Nephron progenitor cell (in vitro differentiated cells): Measurements from ENCODE around the gene PARD3B.

Experiments used
- DNase-seq: peaks from one replicate; pipeline ENCODE4 v3.0.0; 2021
- H3K27ac Mint-ChIP-seq: 2 replicates; pipeline ENCODE4 v1.8.0; 2021; ENCODE audit warnings: mild to moderate bottlenecking, moderate library complexity, mixed read lengths
- H3K27me3 Mint-ChIP-seq: 2 replicates; pipeline ENCODE4 v1.8.0; 2021; ENCODE audit warnings: mild to moderate bottlenecking, low read depth, mixed read lengths; ENCODE audit not compliant: poor library complexity
- H3K36me3 Mint-ChIP-seq: 2 replicates; pipeline ENCODE4 v1.8.0; 2021; ENCODE audit warnings: low read depth, mixed read lengths
- H3K4me1 Mint-ChIP-seq: 2 replicates; pipeline ENCODE4 v1.8.0; 2021; ENCODE audit warnings: mixed read lengths
- H3K4me3 Mint-ChIP-seq: 2 replicates; pipeline ENCODE4 v1.8.0; 2021; ENCODE audit warnings: mild to moderate bottlenecking, moderate library complexity, mixed read lengths
- H3K9me3 Mint-ChIP-seq: 2 replicates; pipeline ENCODE4 v1.8.0; 2021; ENCODE audit warnings: mild to moderate bottlenecking, moderate library complexity, mixed read lengths
- TF ChIP-seq, protein P1 (sequence below): fragments of 200-600 bp; sonication (generic); IDR thresholded peaks from 2 replicates; pipeline ENCODE4 v1.5.0; 2021; ENCODE audit warnings: antibody characterized with exemption

PARD3B gene

DNA sequence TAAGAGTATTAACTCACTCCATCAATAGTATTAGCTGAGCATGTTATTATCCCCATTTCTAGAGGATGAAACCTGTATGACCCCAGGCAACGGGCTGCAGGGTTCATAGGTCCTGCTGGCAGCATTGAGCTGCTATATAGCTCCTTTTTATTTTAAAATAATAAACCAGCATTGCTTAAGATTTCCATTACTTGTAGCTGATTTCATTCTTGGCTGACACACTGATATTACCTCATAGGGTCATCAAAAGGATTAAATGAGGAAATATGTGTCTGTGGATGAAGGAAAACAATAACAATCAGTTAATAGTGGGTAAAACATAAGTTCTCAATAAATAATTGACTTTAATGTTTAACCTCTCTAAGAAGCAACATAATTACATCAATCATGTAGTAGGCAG, 1088.7 kb downstream of the PARD3B start:
- H3K9me3 Mint-ChIP-seq, result peaks cover 19% of the 10 kb centered on the region
- H3K36me3 Mint-ChIP-seq, result peaks cover 15% of the 10 kb centered on the region
- no peak overlapping the region for H3K4me3 Mint-ChIP-seq
- peaks cover 38% of the 10 kb centered on the region for H3K4me1 Mint-ChIP-seq
- no peak overlapping the region for H3K27ac Mint-ChIP-seq
- TF ChIP-seq, protein P1, sequence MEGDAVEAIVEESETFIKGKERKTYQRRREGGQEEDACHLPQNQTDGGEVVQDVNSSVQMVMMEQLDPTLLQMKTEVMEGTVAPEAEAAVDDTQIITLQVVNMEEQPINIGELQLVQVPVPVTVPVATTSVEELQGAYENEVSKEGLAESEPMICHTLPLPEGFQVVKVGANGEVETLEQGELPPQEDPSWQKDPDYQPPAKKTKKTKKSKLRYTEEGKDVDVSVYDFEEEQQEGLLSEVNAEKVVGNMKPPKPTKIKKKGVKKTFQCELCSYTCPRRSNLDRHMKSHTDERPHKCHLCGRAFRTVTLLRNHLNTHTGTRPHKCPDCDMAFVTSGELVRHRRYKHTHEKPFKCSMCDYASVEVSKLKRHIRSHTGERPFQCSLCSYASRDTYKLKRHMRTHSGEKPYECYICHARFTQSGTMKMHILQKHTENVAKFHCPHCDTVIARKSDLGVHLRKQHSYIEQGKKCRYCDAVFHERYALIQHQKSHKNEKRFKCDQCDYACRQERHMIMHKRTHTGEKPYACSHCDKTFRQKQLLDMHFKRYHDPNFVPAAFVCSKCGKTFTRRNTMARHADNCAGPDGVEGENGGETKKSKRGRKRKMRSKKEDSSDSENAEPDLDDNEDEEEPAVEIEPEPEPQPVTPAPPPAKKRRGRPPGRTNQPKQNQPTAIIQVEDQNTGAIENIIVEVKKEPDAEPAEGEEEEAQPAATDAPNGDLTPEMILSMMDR, result no peak
- no peak for DNase-seq
- no peaks in the 10 kb centered on the region for H3K27me3 Mint-ChIP-seq

DNA sequence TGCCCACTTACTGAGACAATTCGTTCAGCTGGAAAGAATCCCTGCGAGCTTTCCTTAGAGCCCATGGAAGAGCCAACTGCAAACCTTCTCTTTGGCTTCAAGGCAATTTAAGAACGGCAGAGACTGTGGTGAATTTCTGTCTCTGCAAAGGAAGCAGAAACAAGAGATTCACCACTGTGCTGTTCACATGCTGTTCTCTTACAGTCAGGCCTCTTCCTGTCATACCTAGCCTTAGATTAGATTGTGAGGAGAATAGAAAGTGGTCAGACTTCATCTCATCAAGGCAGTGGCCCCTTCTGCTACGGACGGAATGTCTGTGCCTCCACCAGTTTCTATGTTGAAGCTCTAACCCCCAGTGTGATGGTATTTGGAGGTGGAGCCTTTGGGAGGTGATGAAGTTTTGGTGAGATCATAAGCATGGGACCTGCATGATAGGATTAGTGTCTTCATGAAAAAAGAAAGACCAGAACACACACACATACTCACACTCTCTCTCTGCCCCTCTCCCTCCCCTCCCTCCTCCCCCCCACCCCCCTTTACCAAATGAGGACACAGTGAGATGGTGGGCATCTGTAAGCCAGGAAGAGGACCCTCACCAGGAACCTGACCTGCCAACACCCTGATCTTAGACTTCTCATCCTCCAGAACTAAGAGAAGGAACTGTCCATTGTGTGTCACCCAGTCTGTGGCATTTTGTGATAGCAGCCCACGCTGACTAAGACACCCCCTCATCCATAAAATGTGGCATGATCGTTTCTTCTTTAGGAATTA, 1091.5 kb downstream of the PARD3B start:
- no peak overlapping the region for H3K4me3 Mint-ChIP-seq
- TF ChIP-seq, protein P1, result no peak
- H3K36me3 Mint-ChIP-seq, result peaks cover 22% of the 10 kb centered on the region
- no peak overlapping the region for H3K27ac Mint-ChIP-seq
- peaks cover 33% of the 10 kb centered on the region for H3K9me3 Mint-ChIP-seq
- H3K27me3 Mint-ChIP-seq, result no peaks in the 10 kb centered on the region
- peaks cover 24% of the 10 kb centered on the region for H3K4me1 Mint-ChIP-seq
- no peak for DNase-seq

DNA sequence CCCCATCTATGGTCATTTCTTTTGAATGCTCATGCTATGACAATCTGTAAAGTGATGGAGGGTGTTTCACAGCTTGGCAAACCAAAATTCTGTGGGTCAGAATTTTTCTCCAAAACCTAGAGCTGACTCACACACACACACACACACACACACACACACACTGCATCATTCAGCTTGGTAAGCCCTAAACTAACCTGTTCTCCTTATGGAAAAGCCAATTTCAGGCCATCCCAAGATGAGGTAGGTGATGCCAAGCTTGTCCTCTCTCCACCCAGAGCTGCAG, 1092.0 kb downstream of the PARD3B start:
- H3K4me3 Mint-ChIP-seq, result no peak overlapping the region
- TF ChIP-seq, protein P1, result no peak
- peaks cover 22% of the 10 kb centered on the region for H3K36me3 Mint-ChIP-seq
- H3K27me3 Mint-ChIP-seq, result no peaks in the 10 kb centered on the region
- H3K4me1 Mint-ChIP-seq, result peaks cover 30% of the 10 kb centered on the region
- H3K9me3 Mint-ChIP-seq, result peaks cover 32% of the 10 kb centered on the region
- no peak overlapping the region for H3K27ac Mint-ChIP-seq
- DNase-seq, result no peak

DNA sequence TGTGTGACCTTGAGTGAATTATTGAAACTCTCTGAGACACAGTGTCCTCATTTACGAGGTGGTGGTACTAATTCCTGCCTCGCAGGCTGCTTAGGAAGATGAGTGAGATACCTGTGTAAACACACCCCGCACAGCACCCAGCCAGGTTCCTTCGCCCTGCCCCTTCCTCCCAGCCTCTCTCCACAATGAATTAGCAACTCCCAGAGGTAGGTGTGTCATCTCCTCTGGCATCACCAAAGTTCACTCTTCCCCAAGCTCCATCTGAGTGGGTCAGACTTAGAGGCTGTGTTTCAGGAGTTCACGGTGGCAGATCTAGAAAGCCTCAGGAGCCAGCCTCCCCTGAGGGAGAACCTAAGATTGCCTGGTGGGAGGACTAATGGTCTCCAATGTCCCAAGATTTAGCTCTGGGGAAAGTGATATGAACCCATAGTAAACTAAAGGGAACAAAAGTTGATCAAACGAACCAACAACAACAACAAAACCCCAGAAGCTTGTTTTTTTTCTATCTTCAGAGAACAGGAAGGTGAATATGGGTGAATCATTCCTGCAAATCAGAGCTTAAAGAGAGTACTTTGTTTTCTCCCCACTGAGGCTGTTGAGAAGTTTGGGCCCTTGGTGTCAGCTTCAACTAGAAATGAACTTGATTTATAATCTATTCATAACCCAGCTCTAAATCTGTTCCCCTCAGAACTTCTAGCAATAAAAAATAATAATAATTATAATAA, 1092.7 kb downstream of the PARD3B start:
- H3K27ac Mint-ChIP-seq, result no peak overlapping the region
- no peak overlapping the region for H3K4me3 Mint-ChIP-seq
- H3K27me3 Mint-ChIP-seq, result no peaks in the 10 kb centered on the region
- no peak for DNase-seq
- TF ChIP-seq, protein P1, result no peak
- H3K9me3 Mint-ChIP-seq, result peaks cover 25% of the 10 kb centered on the region
- peaks cover 36% of the 10 kb centered on the region for H3K4me1 Mint-ChIP-seq
- peaks cover 16% of the 10 kb centered on the region for H3K36me3 Mint-ChIP-seq

DNA sequence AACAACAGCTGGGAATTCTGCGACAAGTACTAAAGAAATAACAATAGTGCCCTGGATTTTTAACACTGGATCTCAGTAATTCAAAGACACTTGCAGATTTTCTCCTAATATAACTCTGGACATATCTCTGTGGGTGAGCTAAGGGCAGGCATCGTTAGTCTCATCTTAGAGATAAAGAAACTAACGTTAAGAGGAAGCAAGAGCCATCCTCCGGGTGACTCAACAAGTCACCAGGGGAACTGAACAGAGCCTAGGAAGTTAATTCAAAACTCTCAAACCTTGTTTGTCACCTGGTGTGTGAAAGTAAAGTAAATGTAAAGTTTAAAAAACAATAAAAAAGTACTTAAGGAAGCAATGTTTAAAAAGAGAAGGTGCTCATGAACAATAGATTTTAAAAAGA, 1095.4 kb downstream of the PARD3B start:
- Mint-ChIP-seq H3K4me1 (peaks cover 58% of the 10 kb centered on the region), H3K27ac (no peak overlapping the region), H3K9me3 (peaks cover 16% of the 10 kb centered on the region), H3K27me3 (no peaks in the 10 kb centered on the region), H3K4me3 (no peak overlapping the region), H3K36me3 (peaks cover 8% of the 10 kb centered on the region)
- DNase-seq, result no peak
- TF ChIP-seq, protein P1, result no peak
